ENCODE data around the gene SLC25A48. TPM values are rescaled to one million over a fixed set of nuclear protein-coding genes. Genes with fewer than 3 reads are reported as not detected.
A peak's percentile ranks its signal among the peaks of the same experiment; 100 is the strongest.

The SLC25A48 gene
- total RNA-seq, 1 experiment from 2014 or later: not detected

DNA sequence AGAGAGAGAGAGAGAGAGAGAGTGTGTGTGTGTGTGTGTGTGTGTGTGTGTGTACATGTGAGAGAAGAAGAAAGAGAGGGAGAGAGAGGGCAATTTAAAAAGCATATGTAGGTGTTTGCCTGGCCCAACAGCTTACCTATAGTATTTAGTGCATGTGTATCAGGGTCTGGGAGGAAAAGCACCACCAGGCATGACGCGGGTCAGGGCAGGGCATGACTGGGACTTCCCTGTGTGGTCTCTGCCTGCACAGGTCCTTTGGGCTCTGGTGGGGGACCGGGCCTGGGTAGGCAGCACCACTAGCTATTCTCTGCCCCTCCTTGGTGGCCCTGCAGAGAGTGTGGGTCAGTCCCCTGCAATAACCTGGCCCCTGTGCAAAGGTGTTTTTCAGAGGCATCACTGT is 45.1 kb downstream of the SLC25A48 start:
- H3K27ac ChIP-seq (ENCODE audit: low read length): no peak overlapping the region
- DNase-seq (ENCODE audit: low read depth, low spot score) (no peak), ATAC-seq (no peak)
- no peak for TF ChIP-seq POLR2AphosphoS5 (IDR thresholded peaks at IDR 0.05; ENCODE audit: low read depth, low read length)
- ChIA-PET CTCF (interaction anchor here (0.5 to 0.6 kb wide), 2 partner anchors 24 to 524 kb away, joined by 3 read pairs; no protein-coding TSS in a partner anchor), POLR2A (no interaction called here)
- no peaks in the 10 kb centered on the region for H3K36me3 ChIP-seq (ENCODE audit: control insufficient read depth, insufficient read depth, low read length)
- H3K4me1 ChIP-seq (ENCODE audit: control insufficient read depth, insufficient read depth, low read length): no peaks in the 10 kb centered on the region; the same call in 1 of the 2 replicates
- BruUV-seq (replicated peaks): no TSS peak
- in situ Hi-C loops (cut with HindIII; ENCODE audit: low pct_unique_long_range_greater_than_20kb, low sequenced_read_pairs) (no loop called here), intact Hi-C loops (cut with micrococcal nuclease; ENCODE audit: unreplicated experiment) (no loop called here)
- H3K4me3 ChIP-seq (ENCODE audit: low read depth in 2 of 2, low read length in 2 of 2): no peak overlapping the region
- H3K9me3 ChIP-seq (ENCODE audit: control insufficient read depth, insufficient read depth, low read depth, low read length): no peaks in the 10 kb centered on the region
- peaks cover 2% of the 10 kb centered on the region; the same call in 1 of the 2 replicates for H3K27me3 ChIP-seq (ENCODE audit: control insufficient read depth, insufficient read depth, low read length)

DNA sequence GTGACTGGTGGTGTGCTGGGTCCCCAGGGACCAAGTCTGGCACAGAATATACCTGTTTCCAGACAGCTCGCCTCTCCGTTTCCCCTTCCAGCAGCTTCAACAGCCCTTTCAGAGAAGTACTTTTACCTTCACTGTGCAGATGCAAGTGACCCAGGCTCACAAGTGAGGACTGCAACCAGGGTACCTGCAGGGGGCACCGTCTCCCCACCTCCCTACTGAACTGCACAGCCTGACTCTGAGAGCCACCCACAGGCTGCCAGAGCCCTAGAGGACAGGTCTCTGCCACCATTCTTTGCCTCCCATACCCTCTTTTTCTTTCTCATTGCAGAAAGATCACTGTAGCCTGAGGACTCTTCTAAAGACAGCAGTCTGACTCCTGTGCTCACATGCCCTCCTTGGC is 45.8 kb downstream of the SLC25A48 start:
- no peaks in the 10 kb centered on the region; the same call in 1 of the 2 replicates for H3K4me1 ChIP-seq (ENCODE audit: control insufficient read depth, insufficient read depth, low read length)
- POLR2A ChIA-PET: no interaction called here
- in situ Hi-C loops (cut with HindIII; ENCODE audit: low pct_unique_long_range_greater_than_20kb, low sequenced_read_pairs) (no loop called here), intact Hi-C loops (cut with micrococcal nuclease; ENCODE audit: unreplicated experiment) (loop anchor here (10.0 kb wide), 1 partner anchor 895 kb away; no protein-coding TSS in a partner anchor)
- H3K27me3 ChIP-seq (ENCODE audit: control insufficient read depth, insufficient read depth, low read length): peaks cover 2% of the 10 kb centered on the region; the same call in 1 of the 2 replicates
- no peaks in the 10 kb centered on the region for H3K36me3 ChIP-seq (ENCODE audit: control insufficient read depth, insufficient read depth, low read length)
- BruUV-seq (replicated peaks): no TSS peak
- H3K9me3 ChIP-seq (ENCODE audit: control insufficient read depth, insufficient read depth, low read depth, low read length): no peaks in the 10 kb centered on the region
- TF ChIP-seq POLR2AphosphoS5 (IDR thresholded peaks at IDR 0.05; ENCODE audit: low read depth, low read length): no peak
- TF ChIP-seq, protein P1, sequence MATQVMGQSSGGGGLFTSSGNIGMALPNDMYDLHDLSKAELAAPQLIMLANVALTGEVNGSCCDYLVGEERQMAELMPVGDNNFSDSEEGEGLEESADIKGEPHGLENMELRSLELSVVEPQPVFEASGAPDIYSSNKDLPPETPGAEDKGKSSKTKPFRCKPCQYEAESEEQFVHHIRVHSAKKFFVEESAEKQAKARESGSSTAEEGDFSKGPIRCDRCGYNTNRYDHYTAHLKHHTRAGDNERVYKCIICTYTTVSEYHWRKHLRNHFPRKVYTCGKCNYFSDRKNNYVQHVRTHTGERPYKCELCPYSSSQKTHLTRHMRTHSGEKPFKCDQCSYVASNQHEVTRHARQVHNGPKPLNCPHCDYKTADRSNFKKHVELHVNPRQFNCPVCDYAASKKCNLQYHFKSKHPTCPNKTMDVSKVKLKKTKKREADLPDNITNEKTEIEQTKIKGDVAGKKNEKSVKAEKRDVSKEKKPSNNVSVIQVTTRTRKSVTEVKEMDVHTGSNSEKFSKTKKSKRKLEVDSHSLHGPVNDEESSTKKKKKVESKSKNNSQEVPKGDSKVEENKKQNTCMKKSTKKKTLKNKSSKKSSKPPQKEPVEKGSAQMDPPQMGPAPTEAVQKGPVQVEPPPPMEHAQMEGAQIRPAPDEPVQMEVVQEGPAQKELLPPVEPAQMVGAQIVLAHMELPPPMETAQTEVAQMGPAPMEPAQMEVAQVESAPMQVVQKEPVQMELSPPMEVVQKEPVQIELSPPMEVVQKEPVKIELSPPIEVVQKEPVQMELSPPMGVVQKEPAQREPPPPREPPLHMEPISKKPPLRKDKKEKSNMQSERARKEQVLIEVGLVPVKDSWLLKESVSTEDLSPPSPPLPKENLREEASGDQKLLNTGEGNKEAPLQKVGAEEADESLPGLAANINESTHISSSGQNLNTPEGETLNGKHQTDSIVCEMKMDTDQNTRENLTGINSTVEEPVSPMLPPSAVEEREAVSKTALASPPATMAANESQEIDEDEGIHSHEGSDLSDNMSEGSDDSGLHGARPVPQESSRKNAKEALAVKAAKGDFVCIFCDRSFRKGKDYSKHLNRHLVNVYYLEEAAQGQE (IDR thresholded peaks at IDR 0.05; ENCODE audit: insufficient read depth in 1 of 2, low read depth in 2 of 2, low read length in 1 of 2): no peak
- no peak for TF ChIP-seq TCF7L2 (IDR thresholded peaks at IDR 0.05; ENCODE audit: low read depth, low read length)
- TF ChIP-seq, protein P2, sequence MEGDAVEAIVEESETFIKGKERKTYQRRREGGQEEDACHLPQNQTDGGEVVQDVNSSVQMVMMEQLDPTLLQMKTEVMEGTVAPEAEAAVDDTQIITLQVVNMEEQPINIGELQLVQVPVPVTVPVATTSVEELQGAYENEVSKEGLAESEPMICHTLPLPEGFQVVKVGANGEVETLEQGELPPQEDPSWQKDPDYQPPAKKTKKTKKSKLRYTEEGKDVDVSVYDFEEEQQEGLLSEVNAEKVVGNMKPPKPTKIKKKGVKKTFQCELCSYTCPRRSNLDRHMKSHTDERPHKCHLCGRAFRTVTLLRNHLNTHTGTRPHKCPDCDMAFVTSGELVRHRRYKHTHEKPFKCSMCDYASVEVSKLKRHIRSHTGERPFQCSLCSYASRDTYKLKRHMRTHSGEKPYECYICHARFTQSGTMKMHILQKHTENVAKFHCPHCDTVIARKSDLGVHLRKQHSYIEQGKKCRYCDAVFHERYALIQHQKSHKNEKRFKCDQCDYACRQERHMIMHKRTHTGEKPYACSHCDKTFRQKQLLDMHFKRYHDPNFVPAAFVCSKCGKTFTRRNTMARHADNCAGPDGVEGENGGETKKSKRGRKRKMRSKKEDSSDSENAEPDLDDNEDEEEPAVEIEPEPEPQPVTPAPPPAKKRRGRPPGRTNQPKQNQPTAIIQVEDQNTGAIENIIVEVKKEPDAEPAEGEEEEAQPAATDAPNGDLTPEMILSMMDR (IDR thresholded peaks at IDR 0.05): peak; percentile 65
- no peak for TF ChIP-seq SIN3A (IDR thresholded peaks at IDR 0.05; ENCODE audit: borderline replicate concordance, insufficient read depth, low read depth, low read length)
- no peak overlapping the region for H3K4me3 ChIP-seq (ENCODE audit: low read depth in 2 of 2, low read length in 2 of 2)
- CTCF ChIA-PET: no interaction called here
- DNase-seq (ENCODE audit: low read depth, low spot score) (no peak), ATAC-seq (peak; percentile 82)
- no peak overlapping the region for H3K27ac ChIP-seq (ENCODE audit: low read length)

DNA sequence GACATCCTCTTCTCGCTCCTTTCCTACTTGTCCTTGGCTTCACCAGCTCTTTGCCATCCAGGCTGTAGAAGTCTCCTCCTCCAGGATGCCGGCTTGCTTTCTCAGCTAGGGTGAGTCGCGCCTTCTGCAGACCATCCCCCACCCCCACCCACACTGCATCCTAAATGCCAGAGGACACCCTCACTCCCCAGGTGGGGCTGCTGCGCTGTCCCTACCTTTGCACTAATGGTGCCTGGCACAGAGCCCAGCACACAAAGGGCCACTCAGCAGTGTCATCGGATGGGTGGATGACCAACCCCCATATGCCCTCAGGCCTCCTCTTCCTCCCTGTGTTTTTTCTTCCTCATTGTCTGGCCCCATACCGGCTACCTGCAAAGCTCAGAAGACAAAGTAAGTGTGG is 46.3 kb downstream of the SLC25A48 start:
- in situ Hi-C loops (cut with HindIII; ENCODE audit: low pct_unique_long_range_greater_than_20kb, low sequenced_read_pairs): no loop called here
- CTCF ChIA-PET: no interaction called here
- no peaks in the 10 kb centered on the region for H3K9me3 ChIP-seq (ENCODE audit: control insufficient read depth, insufficient read depth, low read depth, low read length)
- H3K36me3 ChIP-seq (ENCODE audit: control insufficient read depth, insufficient read depth, low read length): no peaks in the 10 kb centered on the region
- peaks cover 2% of the 10 kb centered on the region; the same call in 1 of the 2 replicates for H3K27me3 ChIP-seq (ENCODE audit: control insufficient read depth, insufficient read depth, low read length)
- no peak overlapping the region for H3K27ac ChIP-seq (ENCODE audit: low read length)
- no peaks in the 10 kb centered on the region; the same call in 1 of the 2 replicates for H3K4me1 ChIP-seq (ENCODE audit: control insufficient read depth, insufficient read depth, low read length)
- ATAC-seq (no peak), DNase-seq (ENCODE audit: low read depth, low spot score) (no peak)
- BruUV-seq (replicated peaks): no TSS peak
- TF ChIP-seq, protein P2 (IDR thresholded peaks at IDR 0.05): no peak
- TF ChIP-seq TCF7L2 (IDR thresholded peaks at IDR 0.05; ENCODE audit: low read depth, low read length) (no peak), POLR2AphosphoS5 (IDR thresholded peaks at IDR 0.05; ENCODE audit: low read depth, low read length) (no peak), SIN3A (IDR thresholded peaks at IDR 0.05; ENCODE audit: borderline replicate concordance, insufficient read depth, low read depth, low read length) (no peak)
- TF ChIP-seq, protein P1 (IDR thresholded peaks at IDR 0.05; ENCODE audit: insufficient read depth in 1 of 2, low read depth in 2 of 2, low read length in 1 of 2): no peak
- H3K4me3 ChIP-seq (ENCODE audit: low read depth in 2 of 2, low read length in 2 of 2): no peak overlapping the region
- POLR2A ChIA-PET: no interaction called here
- intact Hi-C loops (cut with micrococcal nuclease; ENCODE audit: unreplicated experiment): loop anchor here (10.0 kb wide), 1 partner anchor 894 kb away; no protein-coding TSS in a partner anchor
